ENCODE data around the gene SLC38A3. TPM values are rescaled to one million over a fixed set of nuclear protein-coding genes. Genes with fewer than 3 reads are reported as not detected.

SLC38A3 gene
- total RNA-seq, 1 experiment from 2014 or later: 6.0 TPM

- H3K9me3 ChIP-seq (ENCODE audit: control insufficient read depth, insufficient read depth, low read depth, low read length): no peaks in the 10 kb centered on the region
- no peak for TF ChIP-seq TCF7L2 (IDR thresholded peaks at IDR 0.05; ENCODE audit: low read depth, low read length)
- TF ChIP-seq, protein P1, sequence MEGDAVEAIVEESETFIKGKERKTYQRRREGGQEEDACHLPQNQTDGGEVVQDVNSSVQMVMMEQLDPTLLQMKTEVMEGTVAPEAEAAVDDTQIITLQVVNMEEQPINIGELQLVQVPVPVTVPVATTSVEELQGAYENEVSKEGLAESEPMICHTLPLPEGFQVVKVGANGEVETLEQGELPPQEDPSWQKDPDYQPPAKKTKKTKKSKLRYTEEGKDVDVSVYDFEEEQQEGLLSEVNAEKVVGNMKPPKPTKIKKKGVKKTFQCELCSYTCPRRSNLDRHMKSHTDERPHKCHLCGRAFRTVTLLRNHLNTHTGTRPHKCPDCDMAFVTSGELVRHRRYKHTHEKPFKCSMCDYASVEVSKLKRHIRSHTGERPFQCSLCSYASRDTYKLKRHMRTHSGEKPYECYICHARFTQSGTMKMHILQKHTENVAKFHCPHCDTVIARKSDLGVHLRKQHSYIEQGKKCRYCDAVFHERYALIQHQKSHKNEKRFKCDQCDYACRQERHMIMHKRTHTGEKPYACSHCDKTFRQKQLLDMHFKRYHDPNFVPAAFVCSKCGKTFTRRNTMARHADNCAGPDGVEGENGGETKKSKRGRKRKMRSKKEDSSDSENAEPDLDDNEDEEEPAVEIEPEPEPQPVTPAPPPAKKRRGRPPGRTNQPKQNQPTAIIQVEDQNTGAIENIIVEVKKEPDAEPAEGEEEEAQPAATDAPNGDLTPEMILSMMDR (IDR thresholded peaks at IDR 0.05): no peak
- TF ChIP-seq SIN3A (IDR thresholded peaks at IDR 0.05; ENCODE audit: borderline replicate concordance, insufficient read depth, low read depth, low read length): no peak
- no peak for TF ChIP-seq POLR2AphosphoS5 (IDR thresholded peaks at IDR 0.05; ENCODE audit: low read depth, low read length)
- POLR2A ChIA-PET: no interaction called here
- BruUV-seq (replicated peaks): no TSS peak
- H3K27ac ChIP-seq (ENCODE audit: low read length): no peak overlapping the region
- DNase-seq (ENCODE audit: low read depth, low spot score) (no peak), ATAC-seq (no peak)
- intact Hi-C loops (cut with micrococcal nuclease; ENCODE audit: unreplicated experiment): no loop called here
- no peaks in the 10 kb centered on the region for H3K36me3 ChIP-seq (ENCODE audit: control insufficient read depth, insufficient read depth, low read length)
- in situ Hi-C loops (cut with HindIII; ENCODE audit: low pct_unique_long_range_greater_than_20kb, low sequenced_read_pairs): no loop called here
- peaks cover 32% of the 10 kb centered on the region for H3K4me1 ChIP-seq (ENCODE audit: control insufficient read depth, insufficient read depth, low read length)
- H3K27me3 ChIP-seq (ENCODE audit: control insufficient read depth, insufficient read depth, low read length): no peaks in the 10 kb centered on the region
- CTCF ChIA-PET: no interaction called here
- H3K4me3 ChIP-seq (ENCODE audit: low read depth in 2 of 2, low read length in 2 of 2): no peak overlapping the region
These were observed 44.4 kb downstream of the SLC38A3 start for GRCh38 chr3:50249457-50249856.

DNA sequence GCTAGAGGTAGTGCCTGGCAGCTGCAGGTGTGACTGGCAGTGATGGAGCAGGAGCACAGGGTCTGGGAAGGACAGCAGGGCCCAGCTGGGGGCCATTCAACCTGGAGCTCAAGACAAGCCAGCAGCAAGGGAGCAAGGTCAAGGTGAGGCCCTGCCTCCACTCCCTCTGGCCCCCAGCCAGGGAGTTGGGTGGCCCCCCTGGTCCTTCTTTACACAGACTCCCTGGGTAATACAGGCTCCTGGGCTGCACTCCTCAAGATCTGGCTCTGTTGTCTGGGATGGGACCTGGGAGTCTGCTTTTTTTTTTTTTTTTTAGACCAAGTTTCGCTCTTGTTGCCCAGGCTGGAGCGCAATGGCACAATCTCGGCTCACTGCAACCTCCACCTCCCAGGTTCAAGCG, 45.4 kb downstream of the SLC38A3 start:
- H3K9me3 ChIP-seq (ENCODE audit: control insufficient read depth, insufficient read depth, low read depth, low read length): no peaks in the 10 kb centered on the region
- no peak overlapping the region for H3K27ac ChIP-seq (ENCODE audit: low read length)
- ChIA-PET CTCF (interaction anchor here (0.6 kb wide), 1 partner anchor 26 kb away, joined by 3 read pairs; no protein-coding TSS in a partner anchor), POLR2A (no interaction called here)
- H3K4me1 ChIP-seq (ENCODE audit: control insufficient read depth, insufficient read depth, low read length): peaks cover 26% of the 10 kb centered on the region
- TF ChIP-seq SIN3A (IDR thresholded peaks at IDR 0.05; ENCODE audit: borderline replicate concordance, insufficient read depth, low read depth, low read length) (no peak), POLR2AphosphoS5 (IDR thresholded peaks at IDR 0.05; ENCODE audit: low read depth, low read length) (no peak), REST (IDR thresholded peaks at IDR 0.05; ENCODE audit: insufficient read depth in 1 of 2, low read depth in 2 of 2, low read length in 1 of 2) (no peak), TCF7L2 (IDR thresholded peaks at IDR 0.05; ENCODE audit: low read depth, low read length) (no peak)
- TF ChIP-seq, protein P1 (IDR thresholded peaks at IDR 0.05): no peak
- H3K27me3 ChIP-seq (ENCODE audit: control insufficient read depth, insufficient read depth, low read length): no peaks in the 10 kb centered on the region
- no peaks in the 10 kb centered on the region for H3K36me3 ChIP-seq (ENCODE audit: control insufficient read depth, insufficient read depth, low read length)
- in situ Hi-C loops (cut with HindIII; ENCODE audit: low pct_unique_long_range_greater_than_20kb, low sequenced_read_pairs) (no loop called here), intact Hi-C loops (cut with micrococcal nuclease; ENCODE audit: unreplicated experiment) (no loop called here)
- ATAC-seq (no peak), DNase-seq (ENCODE audit: low read depth, low spot score) (no peak)
- no TSS peak for BruUV-seq (replicated peaks)
- H3K4me3 ChIP-seq (ENCODE audit: low read depth in 2 of 2, low read length in 2 of 2): no peak overlapping the region

Data from Panc1 (cell line).